HEK293 (cell line): ENCODE results near the gene CHST2.

ENCODE experiments used
- CTCF ChIA-PET: fragments of 350-600 bp; formaldehyde crosslinking; extraction: SDS; loops from one replicate; lab custom pipeline; 2021; ENCODE audit warnings: antibody characterized with exemption; lab: Yijun Ruan, JAX
- POLR2A ChIA-PET: fragments of 300-600 bp; formaldehyde crosslinking; extraction: SDS; loops from one replicate; lab custom pipeline; 2020; ENCODE audit warnings: antibody characterized with exemption, inconsistent platforms; lab: Yijun Ruan, JAX
- H3K27ac ChIP-seq: fragments of 200-500 bp; sonication (Bioruptor generic); 2 replicates; pipeline ENCODE4 v1.5.1; 2014; ENCODE audit warnings: low read depth, low read length, control low read depth, inconsistent platforms; ENCODE audit errors: extremely low read depth
- H3K36me3 ChIP-seq, 2 experiments: fragments of 200-500 bp in 1 of 2; sonication (Bioruptor generic) in 1 of 2; 1 replicate in 1 of 2; 2 replicates in 1 of 2; pipeline ENCODE4 v1.5.1; 2014 to 2017; ENCODE audit warnings: inconsistent platforms in 2 of 2, low read length in 2 of 2; ENCODE audit not compliant: control insufficient read depth in 2 of 2, insufficient read depth in 1 of 2
- H3K4me1 ChIP-seq: fragments of 200-500 bp; sonication (Bioruptor generic); 2 replicates; pipeline ENCODE4 v1.5.1; 2014; ENCODE audit warnings: mild to moderate bottlenecking, low read length, inconsistent platforms; ENCODE audit not compliant: control insufficient read depth, insufficient read depth
- H3K4me3 ChIP-seq: 2 replicates; pipeline ENCODE4 v1.5.1; 2011; ENCODE audit warnings: low read depth, mild to moderate bottlenecking, control low read depth, low read length, moderate library complexity
- H3K9me3 ChIP-seq: fragments of 200-500 bp; sonication (Bioruptor generic); 2 replicates; pipeline ENCODE4 v1.5.1; 2014; ENCODE audit warnings: low read depth, low read length, inconsistent platforms; ENCODE audit not compliant: control insufficient read depth, insufficient read depth
- GLIS2 ChIP-seq: fragments of 450-650 bp; formaldehyde crosslinking; IDR thresholded peaks from 2 replicates; pipeline ENCODE4 v1.5.1; 2016; ENCODE audit warnings: missing biosample characterization, missing genetic modification characterization
- MZF1 ChIP-seq: fragments of 450-650 bp; formaldehyde crosslinking; IDR thresholded peaks from 2 replicates; pipeline ENCODE4 v1.5.1; 2017; ENCODE audit warnings: missing biosample characterization, missing genetic modification characterization, borderline replicate concordance
- ZNF157 ChIP-seq: fragments of 450-650 bp; formaldehyde crosslinking; IDR thresholded peaks from 2 replicates; pipeline ENCODE4 v1.5.1; 2016; ENCODE audit warnings: missing biosample characterization, missing genetic modification characterization
- ZNF391 ChIP-seq: fragments of 450-650 bp; formaldehyde crosslinking; IDR thresholded peaks from 2 replicates; pipeline ENCODE4 v1.5.1; 2016; ENCODE audit warnings: low read depth, missing biosample characterization, missing genetic modification characterization, borderline replicate concordance
- ZNF830 ChIP-seq: fragments of 450-650 bp; IDR thresholded peaks from 2 replicates; pipeline ENCODE4 v1.5.0; 2018; ENCODE audit warnings: missing biosample characterization, missing genetic modification characterization, low read depth, mild to moderate bottlenecking, moderate library complexity
- ZNF837 ChIP-seq: fragments of 450-650 bp; formaldehyde crosslinking; IDR thresholded peaks from 2 replicates; pipeline ENCODE4 v1.5.1; 2016; ENCODE audit warnings: missing biosample characterization, missing genetic modification characterization
- ZSCAN30 ChIP-seq: fragments of 450-650 bp; IDR thresholded peaks from 2 replicates; pipeline ENCODE4 v1.5.1; 2018; ENCODE audit warnings: missing biosample characterization, mild to moderate bottlenecking, missing genetic modification characterization, moderate library complexity
- TF ChIP-seq, protein P1 (sequence below): fragments of 450-650 bp; formaldehyde crosslinking; IDR thresholded peaks from 2 replicates; pipeline ENCODE4 v1.5.1; 2017; ENCODE audit warnings: missing biosample characterization, missing genetic modification characterization
- TF ChIP-seq, protein P2 (sequence below): fragments of 450-650 bp; formaldehyde crosslinking; IDR thresholded peaks from 2 replicates; pipeline ENCODE4 v1.5.1; 2016; ENCODE audit warnings: missing biosample characterization, missing genetic modification characterization
- TF ChIP-seq, protein P3 (sequence below): fragments of 450-650 bp; formaldehyde crosslinking; IDR thresholded peaks from 2 replicates; pipeline ENCODE4 v1.5.1; 2017; ENCODE audit warnings: missing biosample characterization, missing genetic modification characterization
- TF ChIP-seq, protein P4 (sequence below): fragments of 450-650 bp; IDR thresholded peaks from 2 replicates; pipeline ENCODE4 v1.5.1; 2018; ENCODE audit warnings: missing biosample characterization, mild to moderate bottlenecking, missing genetic modification characterization
- TF ChIP-seq, protein P5 (sequence below): fragments of 450-650 bp; formaldehyde crosslinking; IDR thresholded peaks from 2 replicates; pipeline ENCODE4 v1.5.1; 2016; ENCODE audit warnings: missing biosample characterization, missing genetic modification characterization
- TF ChIP-seq, protein P6 (sequence below): fragments of 450-650 bp; formaldehyde crosslinking; conservative IDR thresholded peaks from 2 replicates; pipeline ENCODE4 v1.5.1; 2016; ENCODE audit warnings: low read depth, missing biosample characterization, missing genetic modification characterization

CHST2 gene

DNA sequence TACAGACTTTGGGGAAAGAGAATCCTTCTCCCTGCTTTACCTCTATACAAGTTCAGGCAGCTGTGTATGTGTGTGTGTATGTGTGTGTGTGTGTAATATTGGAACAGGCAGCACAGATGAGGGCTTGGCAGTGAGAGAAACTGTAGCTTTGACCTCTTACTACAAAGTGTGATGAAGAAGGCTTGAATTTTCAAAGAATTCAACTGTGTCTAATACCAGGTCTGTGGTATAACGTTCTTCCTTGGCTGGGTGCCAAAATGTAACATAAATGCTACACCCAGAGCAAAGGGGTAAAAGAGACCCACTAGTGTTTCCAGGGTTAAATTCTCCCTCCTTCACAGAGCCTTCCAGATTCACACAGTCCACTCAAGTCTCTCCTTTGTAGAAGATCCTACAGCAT, 51.1 kb downstream of the CHST2 start:
- TF ChIP-seq, protein P1, sequence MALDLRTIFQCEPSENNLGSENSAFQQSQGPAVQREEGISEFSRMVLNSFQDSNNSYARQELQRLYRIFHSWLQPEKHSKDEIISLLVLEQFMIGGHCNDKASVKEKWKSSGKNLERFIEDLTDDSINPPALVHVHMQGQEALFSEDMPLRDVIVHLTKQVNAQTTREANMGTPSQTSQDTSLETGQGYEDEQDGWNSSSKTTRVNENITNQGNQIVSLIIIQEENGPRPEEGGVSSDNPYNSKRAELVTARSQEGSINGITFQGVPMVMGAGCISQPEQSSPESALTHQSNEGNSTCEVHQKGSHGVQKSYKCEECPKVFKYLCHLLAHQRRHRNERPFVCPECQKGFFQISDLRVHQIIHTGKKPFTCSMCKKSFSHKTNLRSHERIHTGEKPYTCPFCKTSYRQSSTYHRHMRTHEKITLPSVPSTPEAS, result no peak
- TF ChIP-seq GLIS2 (tag by site-specific recombination) (no peak), ZSCAN30 (tag by site-specific recombination) (no peak), ZNF837 (tag by site-specific recombination) (no peak)
- TF ChIP-seq, protein P2, sequence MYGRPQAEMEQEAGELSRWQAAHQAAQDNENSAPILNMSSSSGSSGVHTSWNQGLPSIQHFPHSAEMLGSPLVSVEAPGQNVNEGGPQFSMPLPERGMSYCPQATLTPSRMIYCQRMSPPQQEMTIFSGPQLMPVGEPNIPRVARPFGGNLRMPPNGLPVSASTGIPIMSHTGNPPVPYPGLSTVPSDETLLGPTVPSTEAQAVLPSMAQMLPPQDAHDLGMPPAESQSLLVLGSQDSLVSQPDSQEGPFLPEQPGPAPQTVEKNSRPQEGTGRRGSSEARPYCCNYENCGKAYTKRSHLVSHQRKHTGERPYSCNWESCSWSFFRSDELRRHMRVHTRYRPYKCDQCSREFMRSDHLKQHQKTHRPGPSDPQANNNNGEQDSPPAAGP (tag by site-specific recombination), result no peak
- ChIA-PET POLR2A (no interaction called here), CTCF (no interaction called here)
- H3K9me3 ChIP-seq, result no peaks in the 10 kb centered on the region
- H3K4me1 ChIP-seq, result no peaks in the 10 kb centered on the region
- H3K4me3 ChIP-seq, result no peak overlapping the region
- H3K27ac ChIP-seq, result no peak overlapping the region
- H3K36me3 ChIP-seq, result no peaks in the 10 kb centered on the region

DNA sequence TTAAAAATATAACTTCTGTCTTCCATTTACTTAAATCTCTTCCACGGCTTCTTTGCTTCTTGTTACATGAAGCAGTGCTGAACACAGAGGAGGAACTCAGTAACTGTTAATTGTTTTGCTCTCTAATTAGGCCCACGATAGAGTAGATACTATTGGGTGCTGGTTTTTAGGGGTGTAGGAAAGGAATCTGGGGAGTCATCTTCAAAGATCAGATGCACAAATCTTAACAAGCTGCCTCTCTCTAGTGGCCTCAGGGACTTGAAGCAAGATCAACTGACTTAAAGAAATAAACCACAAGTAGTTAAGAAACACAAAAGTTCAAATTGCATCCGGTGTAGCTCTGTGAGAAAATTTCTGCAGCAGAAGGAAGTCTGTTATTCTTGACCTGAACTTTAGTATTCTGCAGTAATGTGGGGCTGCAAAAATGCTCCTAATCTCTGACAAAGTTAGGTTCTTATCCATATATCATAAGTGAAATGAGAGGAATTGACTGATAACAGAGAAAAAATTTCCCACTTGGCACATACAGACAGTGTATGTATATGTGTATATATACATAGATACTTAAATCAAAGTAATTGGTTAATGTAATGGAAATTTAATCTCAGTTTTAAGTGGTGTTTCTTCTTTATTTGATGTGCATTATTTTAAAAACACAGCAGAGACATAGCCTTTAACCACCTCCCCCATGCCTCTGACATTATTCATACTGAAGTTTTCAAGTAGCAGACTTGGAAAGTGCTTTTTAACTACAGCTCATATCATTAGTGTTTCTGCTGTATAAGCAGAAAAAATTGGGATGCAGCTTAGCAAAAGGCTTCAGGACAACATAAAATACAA, 51.8 kb downstream of the CHST2 start:
- CTCF ChIA-PET, result no interaction called here
- Histone ChIP-seq H3K4me3 (no peak overlapping the region), H3K4me1 (no peaks in the 10 kb centered on the region), H3K9me3 (no peaks in the 10 kb centered on the region), H3K27ac (no peak overlapping the region), H3K36me3 (no peaks in the 10 kb centered on the region)
- POLR2A ChIA-PET, result no interaction called here
- no peak for TF ChIP-seq ZNF391 (tag by site-specific recombination)

DNA sequence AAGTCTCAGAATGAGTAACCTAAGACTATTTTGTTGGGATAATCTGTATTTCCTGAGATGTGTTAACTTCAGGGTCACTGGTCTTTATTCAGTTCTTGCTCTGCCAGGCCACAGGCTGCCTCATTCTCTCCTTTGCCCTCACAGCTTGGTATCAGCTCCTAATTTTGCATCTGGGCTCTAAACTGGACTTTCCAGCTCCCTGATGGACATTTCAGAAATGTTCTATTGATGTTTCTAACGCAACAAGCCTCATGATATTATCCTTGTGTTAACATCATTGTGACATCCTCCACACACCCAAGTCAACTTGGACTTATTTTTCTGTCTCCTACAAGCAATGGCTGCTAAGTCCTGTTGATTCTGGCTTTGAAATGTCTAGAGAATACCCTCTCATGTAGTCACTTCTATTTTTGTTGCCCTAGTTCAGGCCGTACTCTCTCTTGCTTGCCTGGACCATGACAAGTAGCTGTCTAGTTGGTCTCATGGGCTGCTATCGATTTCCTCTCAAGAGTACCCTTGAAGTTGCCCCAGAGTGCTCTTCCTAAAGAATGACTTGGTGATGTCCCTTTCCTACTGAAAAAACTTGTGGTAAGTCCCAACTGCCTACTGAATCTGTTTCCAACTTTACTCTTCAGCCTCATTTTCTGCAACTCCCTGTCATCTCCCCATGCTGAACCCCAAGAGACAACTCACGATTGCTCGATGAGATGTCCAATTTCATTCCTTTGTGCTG, 52.7 kb downstream of the CHST2 start:
- no peak overlapping the region for H3K27ac ChIP-seq
- no peaks in the 10 kb centered on the region for H3K4me1 ChIP-seq
- no peaks in the 10 kb centered on the region for H3K36me3 ChIP-seq
- H3K9me3 ChIP-seq, result no peaks in the 10 kb centered on the region
- H3K4me3 ChIP-seq, result no peak overlapping the region
- ChIA-PET POLR2A (no interaction called here), CTCF (no interaction called here)
- no peak for TF ChIP-seq ZNF837 (tag by site-specific recombination)
- TF ChIP-seq, protein P3, sequence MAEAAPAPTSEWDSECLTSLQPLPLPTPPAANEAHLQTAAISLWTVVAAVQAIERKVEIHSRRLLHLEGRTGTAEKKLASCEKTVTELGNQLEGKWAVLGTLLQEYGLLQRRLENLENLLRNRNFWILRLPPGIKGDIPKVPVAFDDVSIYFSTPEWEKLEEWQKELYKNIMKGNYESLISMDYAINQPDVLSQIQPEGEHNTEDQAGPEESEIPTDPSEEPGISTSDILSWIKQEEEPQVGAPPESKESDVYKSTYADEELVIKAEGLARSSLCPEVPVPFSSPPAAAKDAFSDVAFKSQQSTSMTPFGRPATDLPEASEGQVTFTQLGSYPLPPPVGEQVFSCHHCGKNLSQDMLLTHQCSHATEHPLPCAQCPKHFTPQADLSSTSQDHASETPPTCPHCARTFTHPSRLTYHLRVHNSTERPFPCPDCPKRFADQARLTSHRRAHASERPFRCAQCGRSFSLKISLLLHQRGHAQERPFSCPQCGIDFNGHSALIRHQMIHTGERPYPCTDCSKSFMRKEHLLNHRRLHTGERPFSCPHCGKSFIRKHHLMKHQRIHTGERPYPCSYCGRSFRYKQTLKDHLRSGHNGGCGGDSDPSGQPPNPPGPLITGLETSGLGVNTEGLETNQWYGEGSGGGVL (tag by site-specific recombination), result no peak
- TF ChIP-seq, protein P4, sequence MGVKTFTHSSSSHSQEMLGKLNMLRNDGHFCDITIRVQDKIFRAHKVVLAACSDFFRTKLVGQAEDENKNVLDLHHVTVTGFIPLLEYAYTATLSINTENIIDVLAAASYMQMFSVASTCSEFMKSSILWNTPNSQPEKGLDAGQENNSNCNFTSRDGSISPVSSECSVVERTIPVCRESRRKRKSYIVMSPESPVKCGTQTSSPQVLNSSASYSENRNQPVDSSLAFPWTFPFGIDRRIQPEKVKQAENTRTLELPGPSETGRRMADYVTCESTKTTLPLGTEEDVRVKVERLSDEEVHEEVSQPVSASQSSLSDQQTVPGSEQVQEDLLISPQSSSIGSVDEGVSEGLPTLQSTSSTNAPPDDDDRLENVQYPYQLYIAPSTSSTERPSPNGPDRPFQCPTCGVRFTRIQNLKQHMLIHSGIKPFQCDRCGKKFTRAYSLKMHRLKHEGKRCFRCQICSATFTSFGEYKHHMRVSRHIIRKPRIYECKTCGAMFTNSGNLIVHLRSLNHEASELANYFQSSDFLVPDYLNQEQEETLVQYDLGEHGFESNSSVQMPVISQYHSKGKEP, result no peak
- no peak for TF ChIP-seq ZNF157
- TF ChIP-seq, protein P5, sequence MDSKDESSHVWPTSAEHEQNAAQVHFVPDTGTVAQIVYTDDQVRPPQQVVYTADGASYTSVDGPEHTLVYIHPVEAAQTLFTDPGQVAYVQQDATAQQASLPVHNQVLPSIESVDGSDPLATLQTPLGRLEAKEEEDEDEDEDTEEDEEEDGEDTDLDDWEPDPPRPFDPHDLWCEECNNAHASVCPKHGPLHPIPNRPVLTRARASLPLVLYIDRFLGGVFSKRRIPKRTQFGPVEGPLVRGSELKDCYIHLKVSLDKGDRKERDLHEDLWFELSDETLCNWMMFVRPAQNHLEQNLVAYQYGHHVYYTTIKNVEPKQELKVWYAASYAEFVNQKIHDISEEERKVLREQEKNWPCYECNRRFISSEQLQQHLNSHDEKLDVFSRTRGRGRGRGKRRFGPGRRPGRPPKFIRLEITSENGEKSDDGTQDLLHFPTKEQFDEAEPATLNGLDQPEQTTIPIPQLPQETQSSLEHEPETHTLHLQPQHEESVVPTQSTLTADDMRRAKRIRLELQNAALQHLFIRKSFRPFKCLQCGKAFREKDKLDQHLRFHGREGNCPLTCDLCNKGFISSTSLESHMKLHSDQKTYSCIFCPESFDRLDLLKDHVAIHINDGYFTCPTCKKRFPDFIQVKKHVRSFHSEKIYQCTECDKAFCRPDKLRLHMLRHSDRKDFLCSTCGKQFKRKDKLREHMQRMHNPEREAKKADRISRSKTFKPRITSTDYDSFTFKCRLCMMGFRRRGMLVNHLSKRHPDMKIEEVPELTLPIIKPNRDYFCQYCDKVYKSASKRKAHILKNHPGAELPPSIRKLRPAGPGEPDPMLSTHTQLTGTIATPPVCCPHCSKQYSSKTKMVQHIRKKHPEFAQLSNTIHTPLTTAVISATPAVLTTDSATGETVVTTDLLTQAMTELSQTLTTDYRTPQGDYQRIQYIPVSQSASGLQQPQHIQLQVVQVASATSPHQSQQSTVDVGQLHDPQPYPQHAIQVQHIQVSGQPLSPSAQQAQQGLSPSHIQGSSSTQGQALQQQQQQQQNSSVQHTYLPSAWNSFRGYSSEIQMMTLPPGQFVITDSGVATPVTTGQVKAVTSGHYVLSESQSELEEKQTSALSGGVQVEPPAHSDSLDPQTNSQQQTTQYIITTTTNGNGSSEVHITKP (tag by site-specific recombination), result no peak
- no peak for TF ChIP-seq MZF1 (tag by site-specific recombination)
- TF ChIP-seq ZNF830 (tag by site-specific recombination), result no peak
- TF ChIP-seq, protein P6, sequence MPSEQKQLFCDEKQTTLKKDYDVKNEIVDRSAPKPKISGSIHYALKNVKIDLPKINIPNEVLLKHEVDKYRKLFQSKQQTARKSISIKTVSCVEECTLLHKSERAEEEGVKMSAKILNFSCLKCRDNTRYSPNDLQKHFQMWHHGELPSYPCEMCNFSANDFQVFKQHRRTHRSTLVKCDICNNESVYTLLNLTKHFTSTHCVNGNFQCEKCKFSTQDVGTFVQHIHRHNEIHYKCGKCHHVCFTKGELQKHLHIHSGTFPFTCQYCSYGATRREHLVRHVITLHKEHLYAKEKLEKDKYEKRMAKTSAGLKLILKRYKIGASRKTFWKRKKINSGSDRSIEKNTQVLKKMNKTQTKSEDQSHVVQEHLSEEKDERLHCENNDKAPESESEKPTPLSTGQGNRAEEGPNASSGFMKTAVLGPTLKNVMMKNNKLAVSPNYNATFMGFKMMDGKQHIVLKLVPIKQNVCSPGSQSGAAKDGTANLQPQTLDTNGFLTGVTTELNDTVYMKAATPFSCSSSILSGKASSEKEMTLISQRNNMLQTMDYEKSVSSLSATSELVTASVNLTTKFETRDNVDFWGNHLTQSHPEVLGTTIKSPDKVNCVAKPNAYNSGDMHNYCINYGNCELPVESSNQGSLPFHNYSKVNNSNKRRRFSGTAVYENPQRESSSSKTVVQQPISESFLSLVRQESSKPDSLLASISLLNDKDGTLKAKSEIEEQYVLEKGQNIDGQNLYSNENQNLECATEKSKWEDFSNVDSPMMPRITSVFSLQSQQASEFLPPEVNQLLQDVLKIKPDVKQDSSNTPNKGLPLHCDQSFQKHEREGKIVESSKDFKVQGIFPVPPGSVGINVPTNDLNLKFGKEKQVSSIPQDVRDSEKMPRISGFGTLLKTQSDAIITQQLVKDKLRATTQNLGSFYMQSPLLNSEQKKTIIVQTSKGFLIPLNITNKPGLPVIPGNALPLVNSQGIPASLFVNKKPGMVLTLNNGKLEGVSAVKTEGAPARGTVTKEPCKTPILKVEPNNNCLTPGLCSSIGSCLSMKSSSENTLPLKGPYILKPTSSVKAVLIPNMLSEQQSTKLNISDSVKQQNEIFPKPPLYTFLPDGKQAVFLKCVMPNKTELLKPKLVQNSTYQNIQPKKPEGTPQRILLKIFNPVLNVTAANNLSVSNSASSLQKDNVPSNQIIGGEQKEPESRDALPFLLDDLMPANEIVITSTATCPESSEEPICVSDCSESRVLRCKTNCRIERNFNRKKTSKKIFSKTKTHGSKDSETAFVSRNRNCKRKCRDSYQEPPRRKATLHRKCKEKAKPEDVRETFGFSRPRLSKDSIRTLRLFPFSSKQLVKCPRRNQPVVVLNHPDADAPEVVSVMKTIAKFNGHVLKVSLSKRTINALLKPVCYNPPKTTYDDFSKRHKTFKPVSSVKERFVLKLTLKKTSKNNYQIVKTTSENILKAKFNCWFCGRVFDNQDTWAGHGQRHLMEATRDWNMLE (tag by site-specific recombination), result no peak
